ENCODE data around the gene TWIST1.

TWIST1 gene

GRCh38 chr7:19066170-19066569 is 51.3 kb downstream of the TWIST1 start:
- no peak for TF ChIP-seq CTCF (IDR thresholded peaks at IDR 0.05; ENCODE audit: low read depth, low read length)
- no peak overlapping the region for H3K4me3 ChIP-seq (ENCODE audit: low read depth, low read length)

All from WI38 (cell line).